GM19023 (cell line): ENCODE measurements around the gene CUL9.

ENCODE experiments used
- ATAC-seq: cut with Tn5 transposase; IDR thresholded peaks from one replicate; pipeline ENCODE4 v1.9.1; 2021; ENCODE audit warnings: mild to moderate bottlenecking, moderate library complexity; ENCODE audit not compliant: unreplicated experiment

The CUL9 gene

GRCh38 chr6:43193929-43194328 lies 11.9 kb downstream of the CUL9 start:
- no peak for ATAC-seq

DNA sequence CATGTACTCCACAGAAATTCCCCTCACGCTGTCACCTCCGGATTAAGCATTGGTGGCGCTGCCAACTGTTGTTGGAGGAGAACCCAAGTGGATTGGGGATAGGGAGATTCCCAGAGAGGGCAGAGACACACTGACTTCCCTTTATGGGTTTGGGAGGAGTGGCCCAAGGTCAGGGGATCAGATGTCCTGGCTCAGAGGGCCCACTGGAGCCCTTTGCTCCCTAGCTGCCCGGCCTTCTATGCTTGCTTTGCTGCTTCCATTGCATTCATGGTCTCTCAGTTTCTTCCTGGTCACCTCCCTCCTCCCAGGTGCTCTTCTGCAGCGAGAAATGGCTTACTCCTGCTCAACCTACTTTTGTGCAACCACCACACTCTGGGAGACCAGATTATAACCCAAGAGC lies 14.3 kb downstream of the CUL9 start:
- no peak for ATAC-seq

- ATAC-seq = no peak
These were observed 17.9 kb downstream of the CUL9 start for GRCh38 chr6:43199912-43200311.

- ATAC-seq = no peak
These were observed 18.5 kb downstream of the CUL9 start for GRCh38 chr6:43200541-43200940.

DNA sequence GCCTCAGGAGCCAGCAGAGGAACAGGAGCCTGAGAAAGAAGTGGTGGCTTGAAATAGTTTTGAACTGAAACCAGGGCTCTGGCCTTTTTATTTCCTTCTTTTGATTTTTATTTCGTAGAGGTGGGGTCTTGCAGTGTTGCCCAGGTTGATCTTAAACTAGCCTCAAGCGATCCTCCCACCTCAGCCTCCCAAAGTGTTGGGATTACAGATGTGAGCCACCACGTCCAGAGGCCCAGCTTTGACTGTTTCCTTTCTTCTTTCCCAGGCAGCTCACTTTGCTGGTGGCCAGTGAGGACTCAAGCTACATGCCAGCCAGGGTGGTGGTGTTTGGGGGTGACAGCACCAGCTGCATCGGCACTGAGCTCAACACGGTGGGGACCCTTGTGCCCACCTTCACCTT lies 20.5 kb downstream of the CUL9 start:
- no peak for ATAC-seq

DNA sequence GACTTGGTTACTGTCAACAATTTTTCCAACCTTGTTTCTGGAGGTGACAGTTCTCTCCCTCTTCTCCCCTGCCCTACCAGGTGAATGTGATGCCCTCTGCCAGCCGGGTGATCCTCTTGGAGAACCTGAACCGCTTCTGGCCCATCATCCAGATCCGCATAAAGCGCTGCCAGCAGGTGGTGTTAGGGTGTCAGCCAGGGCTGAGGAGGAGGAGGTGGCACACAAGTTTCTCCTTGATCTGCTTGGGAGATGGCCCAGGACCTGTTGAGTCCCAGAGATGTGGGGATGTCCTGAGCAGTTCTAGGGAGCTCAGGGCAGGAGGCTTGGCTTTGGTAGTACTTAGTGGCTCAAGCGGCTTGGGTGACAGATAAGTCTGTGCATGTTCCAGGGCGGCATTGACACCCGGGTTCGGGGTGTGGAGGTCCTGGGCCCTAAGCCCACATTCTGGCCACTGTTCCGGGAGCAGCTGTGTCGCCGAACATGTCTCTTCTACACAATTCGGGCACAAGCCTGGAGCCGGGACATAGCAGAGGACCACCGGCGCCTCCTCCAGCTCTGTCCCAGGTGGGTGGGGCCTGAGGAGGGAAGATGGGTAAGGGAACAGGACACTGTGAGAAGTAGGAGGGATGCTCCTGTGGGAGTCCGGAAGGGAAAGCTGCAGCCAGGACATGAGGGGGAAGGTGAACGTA lies 21.2 kb downstream of the CUL9 start:
- no peak for ATAC-seq

- ATAC-seq = no peak
These were observed 21.7 kb downstream of the CUL9 start for GRCh38 chr6:43203718-43204095.

- no peak for ATAC-seq
These were observed 22.5 kb downstream of the CUL9 start for GRCh38 chr6:43204271-43205105.

- ATAC-seq = no peak
These were observed 23.9 kb downstream of the CUL9 start for GRCh38 chr6:43205849-43206248.

DNA sequence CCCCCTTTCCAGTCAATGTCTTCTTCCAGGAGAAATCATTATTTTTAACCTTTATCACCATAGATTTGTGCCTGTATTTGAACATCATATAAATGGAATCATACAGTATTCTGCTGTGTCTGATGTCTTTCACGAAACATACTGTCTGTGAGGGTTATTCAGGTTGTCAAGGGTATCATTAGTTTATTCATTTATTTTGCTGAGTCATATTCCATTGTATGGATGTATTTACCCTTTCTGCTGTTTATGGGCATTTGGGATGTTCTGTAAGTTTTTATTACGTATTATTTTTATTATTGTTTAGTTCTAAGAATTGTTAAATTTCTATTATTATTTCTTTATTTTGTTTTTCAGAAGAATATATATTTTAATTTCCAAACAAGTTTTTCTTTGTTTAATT lies 25.3 kb downstream of the CUL9 start:
- ATAC-seq = no peak

- no peak for ATAC-seq
These were observed 30.0 kb downstream of the CUL9 start for GRCh38 chr6:43211955-43212354.

DNA sequence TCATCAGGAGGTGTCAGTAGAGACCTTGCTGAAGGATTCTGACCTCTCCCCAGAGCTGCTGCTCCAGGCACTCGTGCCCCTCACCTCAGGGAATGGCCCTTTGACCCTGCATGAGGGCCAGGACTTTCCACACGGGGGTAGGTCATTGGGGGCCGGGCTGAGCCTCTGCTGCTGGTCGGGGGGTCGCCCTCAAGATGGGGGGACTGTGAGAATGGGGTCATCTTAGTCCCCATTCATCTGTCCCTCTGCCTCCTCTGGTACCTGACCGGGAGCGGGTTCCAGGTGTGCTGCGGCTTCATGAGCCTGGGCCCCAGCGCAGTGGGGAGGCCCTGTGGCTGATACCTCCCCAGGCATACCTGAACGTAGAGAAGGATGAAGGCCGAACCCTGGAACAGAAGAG lies 31.4 kb downstream of the CUL9 start:
- ATAC-seq = no peak

DNA sequence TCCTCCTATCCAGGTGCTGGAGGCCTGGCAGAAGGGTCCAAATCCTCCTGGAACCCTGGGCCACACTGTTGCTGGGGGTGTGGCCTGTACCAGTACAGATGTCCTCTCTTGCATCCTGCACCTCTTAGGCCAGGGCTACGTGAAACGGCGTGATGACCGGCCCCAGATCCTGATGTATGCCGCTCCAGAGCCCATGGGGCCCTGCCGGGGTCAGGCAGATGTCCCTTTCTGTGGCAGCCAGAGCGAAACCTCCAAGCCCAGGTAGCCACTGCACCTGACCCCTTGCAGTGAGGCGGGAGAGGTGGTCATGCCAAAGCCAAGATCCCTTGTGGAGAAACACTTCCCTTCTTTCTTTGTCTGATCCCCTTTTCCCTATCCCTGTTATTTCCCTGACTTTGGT lies 33.1 kb downstream of the CUL9 start:
- ATAC-seq = no peak

- ATAC-seq = no peak
These were observed 34.2 kb downstream of the CUL9 start for GRCh38 chr6:43216200-43216599.

DNA sequence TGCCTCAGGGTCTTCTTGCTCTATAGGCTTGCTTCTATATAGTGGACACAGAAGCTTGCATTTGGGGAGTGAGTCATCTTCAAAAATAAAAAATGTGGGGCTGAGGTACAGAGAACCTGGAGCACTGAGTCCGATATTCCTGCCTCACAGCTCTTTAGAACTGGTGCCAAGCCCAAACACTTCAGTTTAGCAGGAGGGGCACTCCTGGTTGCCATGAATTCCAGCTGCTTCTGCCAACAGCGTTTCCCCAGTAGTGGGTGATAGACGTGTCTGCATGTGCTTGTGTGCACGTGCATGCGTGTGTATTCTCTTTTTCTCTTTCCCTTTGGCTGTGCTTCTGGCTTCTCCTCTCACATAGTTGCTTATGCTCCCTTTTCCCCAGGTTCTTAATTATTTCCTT lies 35.4 kb downstream of the CUL9 start:
- no peak for ATAC-seq

GRCh38 chr6:43219119-43219518 lies 37.1 kb downstream of the CUL9 start:
- no peak for ATAC-seq

GRCh38 chr6:43219814-43220213 lies 37.8 kb downstream of the CUL9 start:
- no peak for ATAC-seq

GRCh38 chr6:43220439-43220951 lies 38.5 kb downstream of the CUL9 start:
- ATAC-seq = no peak

GRCh38 chr6:43221046-43221972 lies 39.3 kb downstream of the CUL9 start:
- ATAC-seq = no peak

- ATAC-seq = no peak
These were observed 40.5 kb downstream of the CUL9 start for GRCh38 chr6:43222418-43223059.

DNA sequence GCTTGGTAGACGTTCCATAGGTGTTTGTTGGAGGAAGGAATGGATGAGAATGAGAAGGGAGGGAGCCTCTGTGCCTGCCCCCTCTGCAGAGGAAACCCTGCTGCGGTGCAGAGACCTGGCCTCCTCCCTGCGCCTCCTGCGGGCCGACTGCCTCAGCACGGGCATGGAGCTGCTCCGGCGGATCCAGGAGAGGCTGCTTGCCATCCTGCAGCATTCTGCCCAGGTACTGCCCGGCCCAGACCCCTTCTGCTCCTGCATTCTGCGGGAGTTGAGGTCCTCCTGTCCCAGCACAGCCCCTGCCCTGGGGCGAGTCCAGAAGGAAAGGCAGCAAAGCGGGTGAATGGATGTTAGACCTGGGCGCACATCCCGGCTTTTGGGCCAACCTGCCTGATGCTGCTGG lies 41.2 kb downstream of the CUL9 start:
- ATAC-seq = no peak
